HG02885 (cell line): ENCODE measurements around the gene C10orf120.

Experiments used
- ATAC-seq: cut with Tn5 transposase; IDR thresholded peaks from one replicate; pipeline ENCODE4 v1.9.1; 2021; ENCODE audit warnings: mild to moderate bottlenecking; ENCODE audit not compliant: unreplicated experiment, poor library complexity

The C10orf120 gene

DNA sequence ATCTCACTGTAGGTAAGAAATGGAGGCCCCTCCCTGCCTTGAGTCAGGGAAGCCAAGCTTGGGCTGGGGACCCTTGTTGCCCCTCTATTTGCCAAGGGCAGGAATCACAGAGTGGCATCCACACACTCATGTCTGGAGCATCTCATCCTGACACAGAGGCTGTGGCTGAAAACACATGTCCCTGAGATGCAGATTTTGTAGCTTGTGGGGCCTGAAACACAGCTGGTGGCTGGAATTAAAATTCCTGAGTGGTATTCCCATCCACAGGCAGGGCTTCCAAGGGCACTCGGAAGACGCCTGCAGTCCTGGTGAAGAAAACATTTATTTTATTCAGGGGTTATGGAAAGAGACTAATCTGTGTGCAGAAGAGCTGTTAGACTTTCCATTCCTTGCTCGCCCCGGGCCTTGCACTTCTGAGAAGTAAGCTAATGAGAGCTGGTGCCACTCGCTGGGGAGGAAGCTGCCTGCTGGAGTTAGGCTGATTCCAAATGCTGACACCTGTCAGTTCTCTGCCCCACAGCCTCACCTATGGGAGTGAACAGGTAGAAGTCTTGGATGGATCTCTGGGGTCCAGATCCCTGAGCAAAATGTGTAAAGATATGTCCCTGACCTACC is 36.0 kb downstream of the C10orf120 start:
- ATAC-seq = no peak

- ATAC-seq = no peak
Observed at GRCh38 chr10:122662231-122662630, 37.4 kb downstream of the C10orf120 start.

DNA sequence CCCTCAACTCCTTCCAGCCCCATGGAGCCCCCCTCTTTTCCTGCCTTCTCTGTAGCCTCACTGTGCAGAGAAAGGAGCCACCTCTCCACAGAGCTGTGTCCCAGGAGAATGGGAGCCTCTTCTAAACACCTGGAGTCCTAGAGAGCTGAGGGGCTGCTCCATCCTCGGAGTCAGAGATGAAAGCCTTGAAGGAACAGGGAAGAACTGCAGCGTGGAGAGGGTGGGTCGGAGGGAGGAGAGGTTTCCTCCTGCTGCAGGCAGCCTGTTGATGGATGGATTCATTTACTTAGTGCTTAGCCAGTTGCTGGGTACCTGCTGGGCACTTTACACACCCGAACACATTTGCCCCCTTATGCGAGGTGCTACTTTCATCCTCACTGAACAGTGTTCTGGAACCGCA is 39.0 kb downstream of the C10orf120 start:
- no peak for ATAC-seq

- ATAC-seq = no peak
Observed at GRCh38 chr10:122659651-122660050, 40.0 kb downstream of the C10orf120 start.

DNA sequence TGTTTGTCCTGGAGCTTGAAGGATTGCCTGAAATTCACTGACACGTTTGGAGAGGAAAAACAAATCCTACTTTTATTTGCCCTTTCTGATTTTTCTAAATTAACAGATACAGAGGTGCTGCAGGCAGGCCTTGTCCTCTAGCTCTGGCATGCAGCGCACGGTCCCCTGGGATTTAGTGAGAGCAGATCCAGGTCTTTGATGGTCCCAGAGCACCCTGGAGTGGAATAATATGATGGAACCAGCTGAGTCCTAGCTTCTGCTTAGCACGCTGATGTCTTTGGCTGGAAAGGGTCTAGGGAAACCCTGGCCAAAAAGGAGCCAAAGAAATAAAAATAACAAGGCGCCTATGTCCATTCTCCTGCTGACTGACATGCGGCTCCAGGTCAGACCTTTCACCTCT is 40.5 kb downstream of the C10orf120 start:
- no peak for ATAC-seq

- ATAC-seq = no peak
Observed at GRCh38 chr10:122658356-122659049, 41.1 kb downstream of the C10orf120 start.

DNA sequence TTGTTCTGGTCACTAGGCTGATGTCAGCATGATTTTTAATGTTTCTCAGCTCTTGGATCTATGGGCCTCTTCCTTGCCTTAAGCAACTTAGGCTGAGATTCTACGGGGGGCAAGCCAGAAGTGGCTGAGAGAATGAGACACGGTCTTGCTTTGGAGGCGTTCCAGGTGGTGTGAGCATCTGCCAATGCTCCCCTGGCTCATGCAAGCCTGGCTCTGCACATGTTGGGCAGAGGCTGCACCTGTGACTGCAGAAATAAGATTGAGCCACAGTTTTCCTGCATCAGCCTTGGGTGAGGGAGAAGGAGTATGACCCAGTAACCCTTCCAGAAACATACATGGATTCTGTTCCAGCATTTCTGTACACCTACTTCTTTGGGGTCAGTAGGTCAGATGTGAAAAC is 41.9 kb downstream of the C10orf120 start:
- ATAC-seq = no peak

GRCh38 chr10:122657255-122657654 is 42.4 kb downstream of the C10orf120 start:
- ATAC-seq = no peak

DNA sequence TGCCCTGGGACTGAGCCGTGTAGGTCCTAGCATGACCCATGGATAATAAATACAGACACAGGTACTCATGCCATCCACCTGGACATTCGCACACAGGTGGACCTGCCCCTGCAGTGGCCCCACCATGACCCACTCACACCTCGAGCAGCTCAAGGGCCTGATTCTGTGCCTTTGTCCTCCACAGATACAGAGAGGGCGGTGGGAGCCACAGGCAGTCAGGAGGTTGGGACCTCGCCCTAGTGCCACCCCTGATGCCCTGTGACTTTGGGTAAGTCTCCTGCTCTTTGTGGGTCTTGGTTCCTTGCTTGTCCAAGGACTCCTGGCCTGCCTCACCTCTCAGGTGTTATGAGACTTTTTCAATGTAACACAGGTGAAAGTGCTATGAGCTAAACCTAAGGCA is 42.9 kb downstream of the C10orf120 start:
- no peak for ATAC-seq

DNA sequence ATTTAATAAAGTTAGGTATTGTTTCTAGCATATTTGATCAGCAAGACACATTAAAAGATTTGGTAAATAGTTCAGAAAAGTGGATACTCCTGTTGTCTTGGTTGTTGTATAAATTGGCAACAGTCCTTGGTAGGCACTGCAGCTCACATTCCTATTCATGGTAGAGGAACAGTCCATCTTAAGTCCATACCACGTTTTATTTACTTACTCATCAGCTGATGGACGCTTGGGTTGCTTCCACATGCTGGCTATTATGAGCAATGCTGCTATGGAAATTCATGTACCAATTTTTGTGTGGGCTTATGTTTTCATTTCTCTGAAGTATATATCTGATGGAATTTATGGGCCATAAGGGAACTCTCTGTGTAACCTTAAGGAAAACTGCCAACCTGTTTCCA is 43.3 kb downstream of the C10orf120 start:
- ATAC-seq = no peak

GRCh38 chr10:122655524-122656307 is 43.9 kb downstream of the C10orf120 start:
- ATAC-seq = no peak

DNA sequence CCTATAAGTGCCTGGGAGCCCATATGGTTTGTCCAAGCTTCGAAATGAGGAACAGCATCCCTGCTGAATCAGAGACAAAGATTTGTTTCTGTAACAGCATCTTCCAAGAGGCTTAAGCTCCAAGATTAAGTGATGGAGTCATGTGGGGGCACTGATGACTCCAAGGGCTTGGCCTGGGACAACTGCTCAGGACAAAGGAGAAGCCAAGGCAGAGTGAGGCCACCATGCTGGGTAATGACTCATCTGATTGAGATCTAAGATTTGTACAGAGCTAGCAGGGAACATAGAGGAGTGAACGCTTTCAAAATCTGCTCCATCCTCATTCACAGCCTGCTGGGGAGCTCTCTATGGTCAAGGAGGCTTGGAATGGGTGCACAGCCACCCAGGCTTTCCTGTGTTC is 49.3 kb downstream of the C10orf120 start:
- no peak for ATAC-seq

DNA sequence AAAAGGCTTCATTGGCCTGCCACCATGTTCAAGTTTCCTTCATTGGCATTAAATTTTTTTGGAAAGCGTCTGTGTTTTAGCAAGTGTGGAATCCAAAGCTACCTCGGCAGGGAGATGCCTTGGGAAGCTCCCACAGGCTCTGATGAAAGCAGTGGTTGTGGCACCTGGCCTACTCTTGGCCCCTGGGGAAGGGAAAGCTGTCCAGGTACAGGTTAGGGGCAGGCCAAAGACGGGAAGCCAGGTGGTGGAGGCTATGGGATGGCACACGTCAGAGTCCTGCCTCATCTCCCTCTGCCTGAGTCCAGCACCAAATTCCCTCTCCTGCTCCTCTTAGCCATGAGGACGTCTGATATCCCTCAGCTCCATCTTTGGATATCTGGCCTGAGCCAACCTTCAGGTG is 49.7 kb downstream of the C10orf120 start:
- ATAC-seq = no peak

DNA sequence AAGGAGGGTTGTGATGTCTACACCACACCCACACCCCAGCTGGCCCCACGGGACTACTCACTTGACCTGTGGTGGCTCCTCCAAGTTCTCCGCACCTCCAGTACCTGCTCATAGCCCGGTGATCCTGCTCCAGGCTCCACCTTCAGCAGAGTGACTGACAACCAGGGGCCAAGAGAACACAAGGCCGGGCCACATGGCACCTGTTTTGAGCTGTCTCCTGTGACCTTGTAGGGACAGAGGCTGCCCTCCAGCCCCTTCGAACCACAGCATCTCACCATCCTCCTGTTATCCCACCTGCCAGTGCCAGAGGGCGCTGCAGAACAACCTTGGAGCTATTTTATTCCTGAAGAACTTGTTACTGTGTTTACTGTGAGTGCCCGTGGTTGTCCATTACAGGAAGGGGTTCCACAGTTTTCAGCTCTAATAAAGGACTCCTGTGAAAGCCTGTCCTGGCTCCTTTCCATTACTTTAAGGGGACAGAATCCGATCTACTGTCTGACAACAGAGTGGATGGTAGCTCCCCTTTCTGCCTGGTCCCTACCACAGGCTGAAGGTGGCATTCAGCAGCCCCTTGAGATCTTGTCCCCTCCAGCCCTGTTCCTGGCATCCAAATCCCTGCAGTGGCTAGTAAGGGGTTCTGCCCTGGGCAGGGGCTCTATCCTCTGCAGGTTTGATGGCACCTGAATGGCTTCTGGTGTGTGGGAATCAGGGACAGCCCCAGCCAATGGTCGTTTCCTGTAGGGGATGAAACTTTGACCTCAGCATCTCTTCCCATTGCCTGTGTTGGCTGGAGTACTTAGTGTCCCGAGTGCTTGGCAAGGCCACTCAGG is 50.8 kb downstream of the C10orf120 start:
- ATAC-seq = no peak
